GM23338 (cell line): ENCODE data around the gene NPC2.

Experiments used
- CREB1 ChIP-seq: fragments of 250-450 bp; sonication (Bioruptor Pico); IDR thresholded peaks from 2 replicates; pipeline ENCODE4 v1.5.0; 2020; ENCODE audit warnings: low read depth, mild to moderate bottlenecking, moderate library complexity
- EZH2 ChIP-seq: fragments of 200-600 bp; sonication (generic); IDR thresholded peaks from one replicate; pipeline ENCODE4 v1.8.0; 2017; ENCODE audit warnings: antibody characterized with exemption, mild to moderate bottlenecking, low read depth; ENCODE audit not compliant: unreplicated experiment
- EZH2phosphoT487 ChIP-seq: fragments of 200-600 bp; sonication (generic); IDR thresholded peaks from one replicate; pipeline ENCODE4 v1.8.1; 2018; ENCODE audit warnings: antibody characterized with exemption; ENCODE audit not compliant: unreplicated experiment
- JUNB ChIP-seq: IDR thresholded peaks from one replicate; pipeline ENCODE4 v1.6.1; 2016; ENCODE audit warnings: antibody characterized with exemption; ENCODE audit not compliant: unreplicated experiment
- NANOG ChIP-seq: IDR thresholded peaks from 2 replicates; pipeline ENCODE4 v1.6.1; 2016; ENCODE audit warnings: antibody characterized with exemption, borderline replicate concordance
- POLR2AphosphoS5 ChIP-seq: IDR thresholded peaks from 2 replicates; pipeline ENCODE4 v1.6.1; 2016; ENCODE audit warnings: antibody characterized with exemption, low read depth
- REST ChIP-seq: IDR thresholded peaks from one replicate; pipeline ENCODE4 v1.6.1; 2018; ENCODE audit warnings: antibody characterized with exemption; ENCODE audit not compliant: unreplicated experiment
- ZNF114 ChIP-seq: fragments of 250-450 bp; sonication (Bioruptor Pico); IDR thresholded peaks from 2 replicates; pipeline ENCODE4 v1.5.0; 2020; ENCODE audit warnings: mild to moderate bottlenecking, moderate library complexity
- ZNF331 ChIP-seq: fragments of 250-450 bp; sonication (Bioruptor Pico); IDR thresholded peaks from 2 replicates; pipeline ENCODE4 v1.5.0; 2020; ENCODE audit warnings: low read depth, mild to moderate bottlenecking, moderate library complexity
- ZNF462 ChIP-seq: fragments of 250-450 bp; sonication (Bioruptor Pico); IDR thresholded peaks from 2 replicates; pipeline ENCODE4 v1.5.0; 2020; ENCODE audit warnings: mild to moderate bottlenecking, moderate library complexity
- TF ChIP-seq, protein P1 (sequence below), 2 experiments: fragments of 200-600 bp in 1 of 2; sonication (generic) in 1 of 2; conservative IDR thresholded peaks; 2 replicates each; pipeline versions ENCODE4 v1.5.1 to v1.6.1; 2016 to 2017; ENCODE audit warnings: antibody characterized with exemption in 2 of 2, low read depth in 2 of 2, mild to moderate bottlenecking in 2 of 2, moderate library complexity in 1 of 2
- TF ChIP-seq, protein P2 (sequence below): IDR thresholded peaks from 2 replicates; pipeline ENCODE4 v1.6.1; 2016; ENCODE audit warnings: antibody characterized with exemption

DNA sequence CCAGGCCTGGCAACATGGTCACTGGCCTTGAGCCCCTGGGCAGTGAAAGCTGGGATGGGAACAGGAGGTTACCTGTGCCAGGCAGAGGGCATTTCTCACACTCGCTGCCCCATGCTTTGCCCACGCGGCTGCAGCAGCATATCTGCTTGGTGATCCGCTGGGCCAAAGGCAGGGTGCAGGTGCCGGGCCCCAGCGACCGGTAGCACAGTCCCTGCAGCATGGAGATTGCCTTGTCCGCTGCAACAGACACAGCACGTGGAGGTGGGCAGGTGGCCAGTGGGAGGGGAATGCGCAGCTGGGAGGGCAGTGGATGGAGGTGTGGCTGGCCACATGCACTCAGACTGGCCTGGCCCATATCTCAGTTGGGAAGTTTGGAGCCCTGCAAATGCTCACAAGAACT lies 35.8 kb upstream of the NPC2 start:
- TF ChIP-seq REST (no peak), EZH2 (no peak), POLR2AphosphoS5 (no peak), JUNB (no peak), CREB1 (CRISPR knock-in tag) (no peak), NANOG (no peak), ZNF114 (no peak), EZH2phosphoT487 (no peak), ZNF331 (CRISPR knock-in tag) (no peak), ZNF462 (CRISPR knock-in tag) (no peak)
- TF ChIP-seq, protein P1, sequence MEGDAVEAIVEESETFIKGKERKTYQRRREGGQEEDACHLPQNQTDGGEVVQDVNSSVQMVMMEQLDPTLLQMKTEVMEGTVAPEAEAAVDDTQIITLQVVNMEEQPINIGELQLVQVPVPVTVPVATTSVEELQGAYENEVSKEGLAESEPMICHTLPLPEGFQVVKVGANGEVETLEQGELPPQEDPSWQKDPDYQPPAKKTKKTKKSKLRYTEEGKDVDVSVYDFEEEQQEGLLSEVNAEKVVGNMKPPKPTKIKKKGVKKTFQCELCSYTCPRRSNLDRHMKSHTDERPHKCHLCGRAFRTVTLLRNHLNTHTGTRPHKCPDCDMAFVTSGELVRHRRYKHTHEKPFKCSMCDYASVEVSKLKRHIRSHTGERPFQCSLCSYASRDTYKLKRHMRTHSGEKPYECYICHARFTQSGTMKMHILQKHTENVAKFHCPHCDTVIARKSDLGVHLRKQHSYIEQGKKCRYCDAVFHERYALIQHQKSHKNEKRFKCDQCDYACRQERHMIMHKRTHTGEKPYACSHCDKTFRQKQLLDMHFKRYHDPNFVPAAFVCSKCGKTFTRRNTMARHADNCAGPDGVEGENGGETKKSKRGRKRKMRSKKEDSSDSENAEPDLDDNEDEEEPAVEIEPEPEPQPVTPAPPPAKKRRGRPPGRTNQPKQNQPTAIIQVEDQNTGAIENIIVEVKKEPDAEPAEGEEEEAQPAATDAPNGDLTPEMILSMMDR (conservative IDR thresholded peaks at IDR 0.05; ENCODE audit: low read depth in 2 of 2), result no peak
- TF ChIP-seq, protein P2, sequence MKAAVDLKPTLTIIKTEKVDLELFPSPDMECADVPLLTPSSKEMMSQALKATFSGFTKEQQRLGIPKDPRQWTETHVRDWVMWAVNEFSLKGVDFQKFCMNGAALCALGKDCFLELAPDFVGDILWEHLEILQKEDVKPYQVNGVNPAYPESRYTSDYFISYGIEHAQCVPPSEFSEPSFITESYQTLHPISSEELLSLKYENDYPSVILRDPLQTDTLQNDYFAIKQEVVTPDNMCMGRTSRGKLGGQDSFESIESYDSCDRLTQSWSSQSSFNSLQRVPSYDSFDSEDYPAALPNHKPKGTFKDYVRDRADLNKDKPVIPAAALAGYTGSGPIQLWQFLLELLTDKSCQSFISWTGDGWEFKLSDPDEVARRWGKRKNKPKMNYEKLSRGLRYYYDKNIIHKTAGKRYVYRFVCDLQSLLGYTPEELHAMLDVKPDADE, result no peak
